Kidney (tissue), 14 donors: ENCODE measurements around the gene EN1. TPM values are rescaled to one million over a fixed set of nuclear protein-coding genes. Genes with fewer than 3 reads are reported as not detected.
A peak's percentile ranks its signal among the peaks of the same experiment; 100 is the strongest.

Source experiments
- DNase-seq, 5 donors: peaks; one replicate each; pipeline ENCODE4 v3.0.0-alpha.2; 2013 to 2020
- FAIRE-seq: peaks from 2 replicates; lab custom pipeline; 2012; peaks lifted over from hg19 to GRCh38; lab: Jason Lieb, UNC
- H3K27ac ChIP-seq, 2 donors: one replicate each; pipeline ENCODE4 v1.7.0; 2013; ENCODE audit warnings: low read depth in 2 of 2, low read length in 2 of 2, inconsistent platforms in 1 of 2
- H3K27me3 ChIP-seq: one replicate; pipeline ENCODE4 v1.7.1; 2013; ENCODE audit warnings: low read length, inconsistent platforms; ENCODE audit not compliant: control insufficient read depth, insufficient read depth
- H3K36me3 ChIP-seq, 3 donors: one replicate each; pipeline versions ENCODE4 v1.7.0 to v1.7.1; 2013; ENCODE audit warnings: low read length in 3 of 3, control low read depth in 1 of 3, inconsistent platforms in 1 of 3; ENCODE audit not compliant: insufficient read depth in 3 of 3, control insufficient read depth in 2 of 3
- H3K4me1 ChIP-seq, 3 donors: one replicate each; pipeline versions ENCODE4 v1.7.0 to v1.7.1; 2013; ENCODE audit warnings: low read length in 3 of 3, inconsistent platforms in 1 of 3, low read depth in 1 of 3; ENCODE audit not compliant: control insufficient read depth in 2 of 3, insufficient read depth in 2 of 3
- H3K4me3 ChIP-seq, 3 donors: one replicate each; pipeline versions ENCODE4 v1.7.0 to v1.8.1; 2013; ENCODE audit warnings: low read length in 3 of 3, control low read depth in 1 of 3, inconsistent platforms in 1 of 3
- H3K9ac ChIP-seq, 3 donors: one replicate each; pipeline versions ENCODE4 v1.7.0 to v1.7.1; 2013; ENCODE audit warnings: low read length in 3 of 3, control low read depth in 1 of 3, inconsistent platforms in 1 of 3
- H3K9me3 ChIP-seq, 3 donors: one replicate each; pipeline versions ENCODE4 v1.7.0 to v1.7.1; 2013; ENCODE audit warnings: low read length in 3 of 3, control low read depth in 1 of 3, inconsistent platforms in 1 of 3; ENCODE audit not compliant: control insufficient read depth in 2 of 3, insufficient read depth in 1 of 3
- CTCF ChIP-seq: IDR thresholded peaks from 3 replicates; pipeline ENCODE4 v1.5.1; 2012; ENCODE audit warnings: mild to moderate bottlenecking, moderate library complexity, borderline replicate concordance; ENCODE audit not compliant: insufficient read depth; ENCODE audit errors: extremely low read depth
- intact Hi-C: fragments of 100-400 bp; cut with DNase I; formaldehyde crosslinking; loops from one replicate; pipeline ENCODE4 v1.11.1; 2022
- polyA plus RNA-seq: library from polyadenylated mRNA; stranded (reverse); fragments of 350-450 nt; fragmentation: Illumina TruSeq; extraction: RNeasy Lipid Tissue Mini Kit (QIAGEN cat#74804); gene quantifications from one replicate; pipeline ENCODE4 v1.2.3, GENCODE V29; 2014; ENCODE audit warnings: low read depth, low replicate concordance; ENCODE audit not compliant: insufficient read depth
- total RNA-seq: library from RNA; stranded (reverse); fragmentation: NEBNext Ultra II Directional; extraction: Animal tissue kit (Norgen Biotek cat#: 25700); gene quantifications from one replicate; pipeline ENCODE4 v1.2.1, GENCODE V29; 2021
- donor health status: control.
- donor health status: control.
- donor health status: control.
- donor health status: control.
- donor health status: control.
- donor health status: DM: yes; HTN: yes; CAD: no.
- donor health status: Normal renal cell carcinoma (clear cell type).

The EN1 gene
- total and polyA plus RNA-seq, 2 donors from 2014 or later, result 0.16 TPM; not detected in 1

GRCh38 chr2:118834901-118835745 is 12.3 kb downstream of the EN1 start:
- FAIRE-seq (no peak), DNase-seq (peak in 1 of 5 donors; percentile 53)
- peaks cover 81% of the 10 kb centered on the region for H3K27me3 ChIP-seq
- peaks cover 0 to 13% (median 0%) of the 10 kb centered on the region in 3 donors for H3K4me1 ChIP-seq
- H3K9me3 ChIP-seq, result no peaks in the 10 kb centered on the region
- no peak for TF ChIP-seq CTCF
- intact Hi-C loops, result no loop called here
- no peak overlapping the region for H3K9ac ChIP-seq
- H3K4me3 ChIP-seq, result peak overlapping the region in 2 of 3 donors; percentile 41 to 48
- H3K27ac ChIP-seq, result no peak overlapping the region
- H3K36me3 ChIP-seq, result no peaks in the 10 kb centered on the region

GRCh38 chr2:118834440-118834810 is 13.0 kb downstream of the EN1 start:
- intact Hi-C loops, result no loop called here
- no peak for DNase-seq
- peaks cover 0 to 13% (median 0%) of the 10 kb centered on the region in 3 donors for H3K4me1 ChIP-seq
- H3K27ac ChIP-seq, result no peak overlapping the region
- no peak for FAIRE-seq
- no peak for TF ChIP-seq CTCF
- H3K9ac ChIP-seq, result no peak overlapping the region
- peaks cover 79% of the 10 kb centered on the region for H3K27me3 ChIP-seq
- no peak overlapping the region for H3K4me3 ChIP-seq
- H3K9me3 ChIP-seq, result no peaks in the 10 kb centered on the region
- no peaks in the 10 kb centered on the region for H3K36me3 ChIP-seq

- peaks cover 0 to 13% (median 0%) of the 10 kb centered on the region in 3 donors for H3K4me1 ChIP-seq
- no peak for TF ChIP-seq CTCF
- H3K27me3 ChIP-seq, result peaks cover 77% of the 10 kb centered on the region
- no peak overlapping the region for H3K27ac ChIP-seq
- no peak overlapping the region for H3K9ac ChIP-seq
- DNase-seq (no peak), FAIRE-seq (no peak)
- no peaks in the 10 kb centered on the region for H3K36me3 ChIP-seq
- no peak overlapping the region for H3K4me3 ChIP-seq
- intact Hi-C loops, result no loop called here
- no peaks in the 10 kb centered on the region for H3K9me3 ChIP-seq
Observed at GRCh38 chr2:118833716-118834439, 13.6 kb downstream of the EN1 start.
